ENCODE results near the gene NUDT6.
"Not testable (repeated sequence)": the region's sequence is repeated elsewhere in the genome, so short reads cannot be mapped to it uniquely, and the experiment has no call there.

Gene NUDT6

GRCh38 chr4:122868235-122868634 lies 54.2 kb downstream of the NUDT6 start:
- not testable (repeated sequence) for H3K27ac Mint-ChIP-seq, H3K4me3 Mint-ChIP-seq, H3K9me3 Mint-ChIP-seq, H3K4me1 Mint-ChIP-seq, H3K36me3 Mint-ChIP-seq
- peaks cover 19% of the 10 kb centered on the region for H3K27me3 Mint-ChIP-seq

DNA sequence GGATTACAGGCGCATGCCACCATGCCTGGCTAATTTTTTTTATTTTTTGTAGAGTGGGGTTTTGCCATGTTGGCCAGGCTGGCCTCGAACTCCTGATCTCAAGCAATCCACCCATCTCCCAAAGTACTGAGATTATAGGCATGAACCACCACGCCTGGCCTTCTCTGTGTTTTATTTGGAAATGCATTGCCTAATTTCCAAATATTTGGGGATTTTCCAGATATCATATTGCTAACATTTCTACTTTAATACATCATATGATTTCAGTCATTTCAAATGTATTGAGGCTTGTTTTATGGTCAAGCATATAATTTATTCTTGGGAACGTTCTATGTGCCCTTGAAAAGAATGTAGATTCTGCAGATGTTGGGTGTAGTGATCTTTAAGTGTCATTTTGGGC lies 57.0 kb downstream of the NUDT6 start:
- no peak overlapping the region for H3K27ac Mint-ChIP-seq
- no peaks in the 10 kb centered on the region for H3K36me3 Mint-ChIP-seq
- H3K27me3 Mint-ChIP-seq, result peaks cover 13% of the 10 kb centered on the region
- H3K4me1 Mint-ChIP-seq, result no peaks in the 10 kb centered on the region
- H3K4me3 Mint-ChIP-seq, result no peak overlapping the region
- H3K9me3 Mint-ChIP-seq, result no peaks in the 10 kb centered on the region

- Mint-ChIP-seq H3K4me1 (no peaks in the 10 kb centered on the region), H3K27ac (no peak overlapping the region), H3K4me3 (no peak overlapping the region), H3K9me3 (no peaks in the 10 kb centered on the region), H3K36me3 (no peaks in the 10 kb centered on the region), H3K27me3 (peaks cover 10% of the 10 kb centered on the region)
Observed at GRCh38 chr4:122863639-122864038, 58.8 kb downstream of the NUDT6 start.

GRCh38 chr4:122861172-122861943 lies 61.0 kb downstream of the NUDT6 start:
- Mint-ChIP-seq H3K4me3 (no peak overlapping the region), H3K4me1 (no peaks in the 10 kb centered on the region), H3K27ac (no peak overlapping the region), H3K27me3 (peaks cover 10% of the 10 kb centered on the region), H3K9me3 (no peaks in the 10 kb centered on the region), H3K36me3 (no peaks in the 10 kb centered on the region)

DNA sequence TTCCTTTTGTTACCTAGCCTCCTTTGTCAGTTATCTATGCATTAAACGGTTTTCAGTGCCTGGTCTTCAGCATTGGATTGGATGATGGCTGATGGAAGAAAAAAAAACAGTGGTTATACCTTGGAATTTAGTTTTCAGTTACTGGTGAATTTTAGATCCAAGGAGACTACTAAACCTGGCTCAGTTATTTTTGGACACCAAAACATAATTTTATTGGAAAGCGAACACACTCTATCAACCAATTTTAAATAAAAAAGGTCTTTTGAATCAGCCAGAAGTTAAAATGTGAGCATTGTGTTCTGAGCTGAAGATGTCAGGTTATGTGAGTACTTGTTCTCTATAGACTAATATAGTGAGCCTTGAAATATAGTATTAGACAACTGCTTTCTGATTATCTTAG lies 63.7 kb downstream of the NUDT6 start:
- peaks cover 10% of the 10 kb centered on the region for H3K27me3 Mint-ChIP-seq
- no peak overlapping the region for H3K27ac Mint-ChIP-seq
- no peaks in the 10 kb centered on the region for H3K36me3 Mint-ChIP-seq
- H3K4me1 Mint-ChIP-seq, result no peaks in the 10 kb centered on the region
- no peak overlapping the region for H3K4me3 Mint-ChIP-seq
- H3K9me3 Mint-ChIP-seq, result no peaks in the 10 kb centered on the region

DNA sequence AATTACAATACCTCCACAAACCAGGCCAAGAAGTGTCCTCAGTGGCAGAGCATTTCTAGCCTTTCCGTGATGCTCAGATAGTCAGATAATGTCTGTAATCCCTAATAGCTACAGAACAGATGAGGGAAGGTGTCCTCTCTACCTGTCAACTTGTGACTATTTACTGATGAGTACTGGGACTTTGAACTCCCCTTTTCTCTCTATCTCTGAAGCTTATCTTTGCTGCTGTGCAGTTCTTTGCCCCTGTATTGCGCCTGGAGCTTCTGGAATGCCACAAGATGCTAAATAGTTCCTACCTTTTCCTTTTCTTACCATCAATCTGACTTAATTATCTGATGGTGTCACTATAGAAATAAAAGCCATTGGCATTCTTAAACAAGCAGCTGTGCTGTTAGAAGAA lies 65.2 kb downstream of the NUDT6 start:
- no peaks in the 10 kb centered on the region for H3K36me3 Mint-ChIP-seq
- H3K4me1 Mint-ChIP-seq, result no peaks in the 10 kb centered on the region
- H3K9me3 Mint-ChIP-seq, result no peaks in the 10 kb centered on the region
- no peak overlapping the region for H3K4me3 Mint-ChIP-seq
- H3K27me3 Mint-ChIP-seq, result peaks cover 8% of the 10 kb centered on the region
- H3K27ac Mint-ChIP-seq, result no peak overlapping the region

DNA sequence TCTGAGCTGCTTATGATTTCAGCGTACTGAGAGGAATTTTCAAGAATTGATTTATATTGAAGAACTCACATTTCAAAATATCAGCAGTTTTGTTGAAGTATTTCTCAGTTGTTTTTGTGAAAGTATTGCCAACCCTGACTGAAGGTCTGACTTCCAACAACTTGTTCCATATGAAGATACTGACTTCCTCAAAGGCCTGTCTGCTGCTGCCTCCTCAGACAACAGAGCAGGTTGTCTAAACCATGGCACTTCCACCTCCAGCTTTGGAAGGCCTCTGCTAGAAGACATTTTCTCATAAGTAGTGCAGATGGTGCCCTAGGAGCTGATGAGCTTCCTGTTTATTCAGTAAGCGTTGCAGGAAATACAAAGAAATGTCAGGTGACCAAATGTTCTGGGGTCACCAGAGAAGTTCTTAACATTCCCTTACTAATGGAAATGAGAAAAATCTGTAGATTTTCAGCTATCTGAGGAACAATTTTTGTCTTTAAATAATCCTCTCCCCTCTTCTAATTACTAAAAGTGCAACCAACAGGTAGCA lies 67.0 kb downstream of the NUDT6 start:
- no peak overlapping the region for H3K27ac Mint-ChIP-seq
- H3K9me3 Mint-ChIP-seq, result no peaks in the 10 kb centered on the region
- no peak overlapping the region for H3K4me3 Mint-ChIP-seq
- no peaks in the 10 kb centered on the region for H3K4me1 Mint-ChIP-seq
- peaks cover 2% of the 10 kb centered on the region for H3K27me3 Mint-ChIP-seq
- H3K36me3 Mint-ChIP-seq, result no peaks in the 10 kb centered on the region

DNA sequence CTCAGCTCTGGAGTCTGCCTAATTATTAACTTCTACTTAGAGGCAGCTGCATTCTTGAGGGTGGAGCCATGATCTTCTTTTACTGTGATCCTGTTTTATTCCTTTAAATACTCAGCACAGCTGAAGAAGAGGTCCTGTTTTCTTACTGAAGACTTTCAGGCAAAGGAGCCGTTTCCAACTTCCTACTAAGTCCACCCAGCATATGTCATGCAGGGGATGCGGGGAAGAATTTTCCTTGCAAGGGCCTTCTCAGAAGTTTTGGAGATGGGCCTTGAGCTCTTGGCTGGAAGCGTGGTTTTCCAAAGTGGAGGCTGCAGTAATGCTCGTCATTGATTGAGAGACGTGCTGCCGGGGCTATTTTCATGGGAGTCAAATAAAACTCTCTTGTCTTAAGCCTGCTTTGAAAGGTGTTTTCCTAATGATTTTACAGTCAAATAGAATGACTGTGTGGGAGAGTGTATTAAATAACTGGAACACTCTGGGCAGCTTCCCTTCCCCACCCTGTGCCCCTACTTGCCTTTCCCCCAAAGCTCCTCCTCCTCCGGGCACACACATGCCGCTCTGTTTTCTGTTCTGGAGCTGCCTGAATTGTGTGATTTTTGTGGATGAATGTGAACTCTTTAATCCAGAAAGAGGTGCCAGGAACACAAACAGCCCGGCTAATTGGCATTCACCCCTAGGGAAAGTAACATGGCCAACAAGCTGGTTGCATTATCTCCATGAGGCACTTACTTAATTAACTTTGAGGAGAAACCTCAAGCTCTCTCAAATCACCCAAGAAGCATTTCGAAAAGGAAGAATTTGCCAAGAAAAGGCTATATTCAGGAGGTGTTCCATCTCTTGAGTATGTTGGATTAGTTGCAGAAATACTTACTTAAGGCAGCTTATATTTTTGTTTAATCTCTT lies 67.7 kb downstream of the NUDT6 start:
- no peaks in the 10 kb centered on the region for H3K36me3 Mint-ChIP-seq
- H3K4me3 Mint-ChIP-seq, result no peak overlapping the region
- H3K4me1 Mint-ChIP-seq, result no peaks in the 10 kb centered on the region
- no peaks in the 10 kb centered on the region for H3K9me3 Mint-ChIP-seq
- H3K27ac Mint-ChIP-seq, result no peak overlapping the region
- peaks cover 4% of the 10 kb centered on the region for H3K27me3 Mint-ChIP-seq

DNA sequence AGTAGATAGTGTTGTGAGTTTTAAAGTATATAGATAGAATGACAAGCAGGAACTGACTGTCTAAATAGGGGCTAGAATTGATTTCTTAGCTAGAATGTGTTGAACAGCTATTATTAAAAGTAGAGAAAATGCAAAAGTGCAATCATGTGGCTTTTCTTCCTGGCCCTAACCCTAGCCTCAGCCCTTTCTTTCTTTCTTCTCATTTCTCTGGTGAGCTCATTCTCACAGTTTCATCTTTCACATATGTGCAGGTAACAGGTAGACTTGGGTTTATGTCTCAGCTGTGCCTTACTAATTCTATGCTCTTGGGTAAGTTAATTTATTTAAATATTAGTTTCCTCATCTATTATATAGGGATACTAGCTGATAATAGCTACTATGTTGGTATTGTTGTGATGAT lies 70.8 kb downstream of the NUDT6 start:
- Mint-ChIP-seq H3K36me3 (no peaks in the 10 kb centered on the region), H3K27ac (no peak overlapping the region), H3K27me3 (peaks cover 7% of the 10 kb centered on the region), H3K4me1 (no peaks in the 10 kb centered on the region), H3K4me3 (no peak overlapping the region), H3K9me3 (no peaks in the 10 kb centered on the region)

DNA sequence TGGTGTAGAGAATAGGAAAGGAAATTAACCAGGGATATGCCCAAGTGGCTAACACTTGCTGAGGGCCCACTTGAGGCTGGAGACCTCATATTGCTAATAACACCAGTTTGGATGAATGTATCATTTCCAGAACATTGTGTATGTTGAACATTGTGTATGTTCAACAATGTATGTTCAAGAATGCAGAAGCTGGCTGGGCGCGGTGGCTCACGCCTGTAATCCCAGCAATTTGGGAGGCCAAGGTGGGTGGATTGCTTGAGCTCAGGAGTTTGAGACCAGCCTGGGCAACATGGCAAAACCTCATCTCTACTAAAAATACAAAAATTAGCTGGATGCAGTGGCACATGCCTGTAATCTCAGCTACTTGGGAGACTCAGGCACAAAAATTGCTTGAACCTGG lies 72.6 kb downstream of the NUDT6 start:
- H3K4me1 Mint-ChIP-seq, H3K27ac Mint-ChIP-seq, H3K4me3 Mint-ChIP-seq, H3K36me3 Mint-ChIP-seq, H3K9me3 Mint-ChIP-seq, H3K27me3 Mint-ChIP-seq: not testable (repeated sequence)

GRCh38 chr4:122847931-122848330 lies 74.5 kb downstream of the NUDT6 start:
- no peaks in the 10 kb centered on the region for H3K4me1 Mint-ChIP-seq
- no peaks in the 10 kb centered on the region for H3K36me3 Mint-ChIP-seq
- no peak overlapping the region for H3K4me3 Mint-ChIP-seq
- H3K9me3 Mint-ChIP-seq, result no peaks in the 10 kb centered on the region
- H3K27me3 Mint-ChIP-seq, result peaks cover 7% of the 10 kb centered on the region
- no peak overlapping the region for H3K27ac Mint-ChIP-seq

GRCh38 chr4:122845760-122846159 lies 76.6 kb downstream of the NUDT6 start:
- Mint-ChIP-seq H3K9me3 (no peaks in the 10 kb centered on the region), H3K36me3 (no peaks in the 10 kb centered on the region), H3K27me3 (peaks cover 6% of the 10 kb centered on the region), H3K4me3 (no peak overlapping the region), H3K4me1 (no peaks in the 10 kb centered on the region), H3K27ac (no peak overlapping the region)

GRCh38 chr4:122845066-122845465 lies 77.3 kb downstream of the NUDT6 start:
- Mint-ChIP-seq H3K4me1 (no peaks in the 10 kb centered on the region), H3K27me3 (peaks cover 4% of the 10 kb centered on the region)

DNA sequence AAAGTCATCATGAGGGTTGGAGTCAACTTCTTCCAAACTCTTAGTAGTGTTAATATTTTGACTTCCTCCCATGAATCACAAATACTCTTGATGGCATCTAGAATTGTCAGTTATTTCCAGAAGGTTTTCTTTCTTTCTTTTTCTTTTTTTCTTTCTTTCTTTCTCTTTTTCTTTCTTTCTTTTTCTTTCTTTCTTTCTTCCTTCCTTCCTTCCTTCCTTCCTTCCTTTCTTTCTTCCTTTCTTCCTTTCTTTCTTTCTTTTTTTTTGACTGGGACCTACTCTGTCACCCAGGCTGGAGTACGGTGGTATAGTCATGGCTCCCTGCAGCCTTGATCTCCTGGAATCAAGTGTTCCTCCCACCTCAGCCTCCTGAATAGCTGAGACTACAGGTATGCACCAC lies 78.0 kb downstream of the NUDT6 start:
- not testable (repeated sequence) for H3K4me1 Mint-ChIP-seq, H3K4me3 Mint-ChIP-seq, H3K9me3 Mint-ChIP-seq, H3K27me3 Mint-ChIP-seq, H3K27ac Mint-ChIP-seq, H3K36me3 Mint-ChIP-seq

More at GRCh38 chr4:122845066-122845465, 77.3 kb downstream of the NUDT6 start:
- H3K9me3 Mint-ChIP-seq, result no peaks in the 10 kb centered on the region
- H3K4me3 Mint-ChIP-seq, result no peak overlapping the region
- no peaks in the 10 kb centered on the region for H3K36me3 Mint-ChIP-seq
- no peak overlapping the region for H3K27ac Mint-ChIP-seq

DNA sequence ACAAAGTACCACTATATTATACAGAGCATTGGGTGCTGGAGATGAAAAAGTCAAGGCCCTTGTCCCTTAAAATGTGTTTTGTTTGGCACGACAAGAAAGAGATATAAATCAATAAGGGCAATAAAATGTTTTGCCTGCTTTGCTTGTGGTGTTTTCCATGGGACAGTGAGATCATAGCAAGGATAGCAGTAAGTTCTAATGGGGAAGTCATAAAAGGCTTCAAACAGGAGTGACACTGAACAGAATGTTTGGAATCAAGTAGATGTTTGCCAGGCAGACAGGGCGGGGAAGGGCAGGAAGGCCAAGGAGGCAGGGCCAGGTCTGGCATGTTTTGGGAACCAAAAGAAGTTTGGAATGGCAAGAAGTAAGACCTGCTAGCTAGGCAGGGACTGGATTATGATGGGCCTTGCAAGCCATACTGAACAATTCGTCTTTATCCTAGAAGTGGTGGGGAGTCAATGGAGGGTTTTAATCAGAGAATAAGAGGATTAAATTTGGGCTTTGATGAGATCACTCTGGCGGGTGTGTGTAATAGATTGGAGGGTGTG lies 79.3 kb downstream of the NUDT6 start:
- Mint-ChIP-seq H3K27me3 (peaks cover 3% of the 10 kb centered on the region), H3K36me3 (no peaks in the 10 kb centered on the region), H3K4me3 (no peak overlapping the region), H3K4me1 (no peaks in the 10 kb centered on the region), H3K27ac (no peak overlapping the region), H3K9me3 (no peaks in the 10 kb centered on the region)

Measured in activated naive CD4-positive, alpha-beta T cell treated with anti-CD3 and anti-CD28 coated beads, Interleukin-2, amount 50 U/mL, for 24 hours (primary cell).